OCI-LY3 (cell line): ENCODE measurements around the gene EIF4G3.

Experiments used
- EZH2phosphoT487 ChIP-seq: fragments of 200-600 bp; shearing (Covaris generic); IDR thresholded peaks from 2 replicates; pipeline ENCODE4 v1.6.1; 2018; ENCODE audit warnings: antibody characterized with exemption, mixed run types, low read depth
- TF ChIP-seq, protein P1 (sequence below): fragments of 200-600, 300-600 bp; sonication (generic); IDR thresholded peaks from 2 replicates; pipeline ENCODE4 v1.5.1; 2014; ENCODE audit warnings: antibody characterized with exemption, low read length, low read depth

DNA sequence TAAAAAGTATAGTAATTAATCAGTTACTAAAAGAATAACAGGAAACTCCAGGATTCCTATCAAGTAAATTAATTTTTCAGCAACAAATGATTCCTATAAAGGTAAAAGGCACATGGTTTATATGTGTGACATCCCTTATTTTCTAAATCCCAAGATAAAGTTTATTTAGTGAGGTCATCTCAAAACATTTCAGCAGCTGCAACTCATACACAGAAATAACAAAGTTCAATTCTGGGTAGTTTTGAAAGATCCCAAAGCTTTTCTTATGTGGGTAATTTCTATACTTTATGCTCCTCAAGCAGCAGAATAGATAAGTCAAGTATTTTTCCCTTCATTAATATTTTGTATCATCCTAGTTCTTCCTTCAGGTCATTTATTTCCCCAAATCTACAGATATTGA lies 117.7 kb downstream of the EIF4G3 start:
- TF ChIP-seq, protein P1, sequence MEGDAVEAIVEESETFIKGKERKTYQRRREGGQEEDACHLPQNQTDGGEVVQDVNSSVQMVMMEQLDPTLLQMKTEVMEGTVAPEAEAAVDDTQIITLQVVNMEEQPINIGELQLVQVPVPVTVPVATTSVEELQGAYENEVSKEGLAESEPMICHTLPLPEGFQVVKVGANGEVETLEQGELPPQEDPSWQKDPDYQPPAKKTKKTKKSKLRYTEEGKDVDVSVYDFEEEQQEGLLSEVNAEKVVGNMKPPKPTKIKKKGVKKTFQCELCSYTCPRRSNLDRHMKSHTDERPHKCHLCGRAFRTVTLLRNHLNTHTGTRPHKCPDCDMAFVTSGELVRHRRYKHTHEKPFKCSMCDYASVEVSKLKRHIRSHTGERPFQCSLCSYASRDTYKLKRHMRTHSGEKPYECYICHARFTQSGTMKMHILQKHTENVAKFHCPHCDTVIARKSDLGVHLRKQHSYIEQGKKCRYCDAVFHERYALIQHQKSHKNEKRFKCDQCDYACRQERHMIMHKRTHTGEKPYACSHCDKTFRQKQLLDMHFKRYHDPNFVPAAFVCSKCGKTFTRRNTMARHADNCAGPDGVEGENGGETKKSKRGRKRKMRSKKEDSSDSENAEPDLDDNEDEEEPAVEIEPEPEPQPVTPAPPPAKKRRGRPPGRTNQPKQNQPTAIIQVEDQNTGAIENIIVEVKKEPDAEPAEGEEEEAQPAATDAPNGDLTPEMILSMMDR, result no peak
- no peak for TF ChIP-seq EZH2phosphoT487
